Anterior cingulate cortex (tissue), 58 donors: ENCODE measurements around the gene TNFRSF4.

Experiments used
- DNase-seq, 58 donors: peaks; one replicate each; lab custom pipeline; 2025; lab: John Stamatoyannopoulos, UW

Gene TNFRSF4

DNA sequence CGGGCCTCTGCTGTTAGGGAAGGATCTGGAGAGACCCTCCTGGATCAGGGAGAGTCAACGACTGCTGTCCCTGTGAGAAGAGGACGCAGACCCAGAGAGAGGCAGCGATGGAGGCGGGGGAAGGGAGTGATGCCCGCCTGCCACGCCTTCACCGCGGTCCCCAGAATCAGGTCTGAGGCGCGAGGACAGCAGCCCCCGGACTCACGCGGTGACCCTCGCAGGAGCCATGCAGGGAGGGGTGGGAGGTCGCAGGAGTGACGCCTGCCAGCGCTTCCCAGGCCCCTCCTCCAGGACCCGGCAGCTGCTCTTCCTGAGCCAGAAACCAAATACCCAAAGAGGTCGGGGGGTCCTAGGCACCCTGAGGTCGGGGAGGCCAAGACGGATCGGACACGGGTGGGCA, 6.2 kb upstream of the TNFRSF4 start:
- no peak for DNase-seq

DNA sequence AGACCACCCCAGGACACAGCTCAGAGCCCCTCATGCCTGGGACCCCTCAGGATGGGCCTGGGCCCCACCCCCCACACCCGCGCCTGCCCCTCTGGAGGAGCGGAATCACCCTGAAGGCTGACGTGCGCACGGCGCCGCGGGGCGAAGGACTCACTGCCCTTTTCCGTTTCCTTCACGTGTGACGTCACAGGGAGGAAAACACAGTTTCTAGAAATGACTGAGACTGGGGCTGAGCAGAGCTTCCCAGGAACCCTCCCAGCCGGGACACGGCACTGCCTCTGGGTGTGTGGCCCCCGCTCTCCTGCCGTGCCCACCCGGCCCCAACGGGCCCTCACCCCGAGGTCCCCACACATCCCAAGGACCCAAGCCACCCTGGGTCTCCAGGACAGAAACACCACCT, 5.4 kb upstream of the TNFRSF4 start:
- DNase-seq: no peak

DNA sequence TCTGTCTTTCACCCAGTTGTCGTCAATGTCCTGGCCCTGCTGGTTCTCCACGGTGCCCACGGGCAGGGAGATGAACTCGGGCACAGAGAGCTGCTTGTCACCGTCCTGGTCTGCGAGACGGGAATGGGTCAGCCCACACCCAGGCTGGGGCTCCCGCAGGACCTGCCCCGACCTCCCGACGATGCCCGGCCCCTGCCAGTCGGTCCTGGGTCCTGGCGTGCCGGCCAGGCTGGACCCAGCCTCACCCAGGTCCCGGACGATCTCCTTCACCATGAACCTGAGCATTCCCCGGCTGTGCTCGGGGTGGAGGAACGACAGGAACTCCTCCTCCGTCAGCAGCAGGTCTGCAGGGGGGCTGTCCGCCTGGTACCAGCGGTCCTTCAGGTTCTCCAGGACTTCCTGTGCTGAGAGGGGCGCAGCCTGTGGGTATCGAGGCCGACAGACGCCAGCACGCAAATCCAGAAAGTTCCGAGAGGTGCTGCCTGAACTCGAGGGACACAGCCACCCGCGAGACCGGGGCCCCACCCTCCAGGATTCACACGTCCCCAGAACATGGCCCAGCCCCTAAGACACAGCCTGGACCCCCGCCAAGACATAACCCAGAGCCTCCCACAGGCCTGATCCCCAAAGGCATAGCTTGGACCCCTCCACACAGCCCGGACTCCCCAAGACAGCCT, 4.7 kb upstream of the TNFRSF4 start:
- DNase-seq: no peak

DNA sequence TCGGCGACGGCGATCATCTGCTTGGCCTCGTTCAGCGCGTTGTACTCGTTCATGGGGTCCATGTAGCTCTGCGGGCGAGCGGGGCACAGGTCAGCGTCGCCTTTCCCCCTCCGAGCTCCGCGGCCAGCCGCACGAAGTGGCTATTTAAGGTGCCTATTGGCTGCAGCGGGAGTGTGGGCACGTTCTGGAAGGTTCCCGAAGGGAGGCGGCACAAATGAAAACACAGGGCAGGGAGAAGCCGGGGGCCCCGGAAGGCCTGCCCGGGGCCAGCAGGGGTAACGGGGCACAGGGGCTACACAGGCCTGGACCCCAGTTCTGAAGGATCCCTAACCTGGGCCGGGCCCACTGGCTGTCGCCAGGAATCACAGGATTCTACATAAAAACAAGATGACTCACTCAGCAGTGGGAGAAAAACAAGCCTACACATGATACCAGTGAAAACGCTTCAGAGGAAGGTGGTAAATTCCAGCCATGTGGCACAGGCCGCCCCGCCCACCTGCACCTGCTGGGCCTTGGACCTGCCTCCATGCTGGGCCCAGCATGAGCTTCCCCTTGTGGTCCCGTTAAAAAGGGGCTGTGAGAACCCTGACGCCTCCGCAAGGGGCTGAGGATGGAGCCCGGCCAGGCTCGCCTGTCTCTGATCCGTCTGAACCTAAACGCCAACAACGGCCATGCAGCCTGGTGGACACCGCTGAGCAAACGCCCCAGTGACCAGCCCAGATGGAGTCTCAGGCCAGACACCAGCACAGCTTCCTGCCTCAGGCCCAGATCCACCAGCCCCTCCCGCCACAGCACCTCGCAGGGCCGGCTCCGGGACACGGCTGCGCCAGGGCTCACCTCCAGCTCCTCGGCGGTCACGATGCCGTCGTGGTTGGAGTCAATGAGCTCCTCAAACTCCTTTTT, 3.9 kb upstream of the TNFRSF4 start:
- DNase-seq: peak in 9 of 58 donors; percentile 8 to 29 (median 19)

DNA sequence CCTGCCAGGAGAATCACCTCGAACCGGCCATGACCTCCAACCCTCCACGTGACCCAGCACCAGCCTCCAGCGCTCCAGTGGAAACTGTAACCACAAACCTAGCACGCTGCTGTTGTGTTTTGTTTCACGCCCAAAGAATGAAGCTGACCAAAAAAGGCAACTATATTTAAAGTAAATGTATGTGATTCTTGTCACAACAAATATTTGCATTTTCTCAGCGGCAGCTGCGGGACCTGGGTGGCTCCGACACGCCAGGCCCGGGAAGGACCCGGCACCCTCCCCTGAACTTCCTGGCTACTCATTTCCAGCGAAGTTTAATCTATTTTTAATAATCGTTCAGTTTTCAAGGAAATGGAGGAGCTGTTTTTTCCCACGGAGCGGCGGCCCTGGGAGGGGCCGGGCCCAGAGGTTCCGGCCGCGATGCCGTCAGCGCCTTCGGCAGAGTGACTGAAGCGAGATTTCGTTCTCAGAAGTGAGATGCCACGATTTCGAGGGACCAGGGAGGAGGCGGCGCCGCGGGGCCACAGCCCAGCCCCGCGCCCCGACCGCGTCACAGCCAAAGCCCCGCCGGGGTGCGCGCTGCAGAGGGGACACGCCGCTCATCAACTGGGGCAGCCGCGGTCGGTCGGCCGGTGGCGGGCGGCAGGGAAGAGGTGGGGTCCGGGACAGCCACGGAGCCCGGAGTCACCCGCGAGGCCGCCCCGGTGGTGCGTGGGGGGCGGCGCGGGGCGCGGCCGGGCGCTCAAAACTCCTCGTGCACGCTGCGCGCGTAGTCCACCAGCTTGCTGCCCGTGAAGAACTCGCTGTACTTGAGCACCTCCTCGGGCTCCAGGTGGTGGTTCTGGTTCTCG, 3.0 kb upstream of the TNFRSF4 start:
- no peak for DNase-seq

DNA sequence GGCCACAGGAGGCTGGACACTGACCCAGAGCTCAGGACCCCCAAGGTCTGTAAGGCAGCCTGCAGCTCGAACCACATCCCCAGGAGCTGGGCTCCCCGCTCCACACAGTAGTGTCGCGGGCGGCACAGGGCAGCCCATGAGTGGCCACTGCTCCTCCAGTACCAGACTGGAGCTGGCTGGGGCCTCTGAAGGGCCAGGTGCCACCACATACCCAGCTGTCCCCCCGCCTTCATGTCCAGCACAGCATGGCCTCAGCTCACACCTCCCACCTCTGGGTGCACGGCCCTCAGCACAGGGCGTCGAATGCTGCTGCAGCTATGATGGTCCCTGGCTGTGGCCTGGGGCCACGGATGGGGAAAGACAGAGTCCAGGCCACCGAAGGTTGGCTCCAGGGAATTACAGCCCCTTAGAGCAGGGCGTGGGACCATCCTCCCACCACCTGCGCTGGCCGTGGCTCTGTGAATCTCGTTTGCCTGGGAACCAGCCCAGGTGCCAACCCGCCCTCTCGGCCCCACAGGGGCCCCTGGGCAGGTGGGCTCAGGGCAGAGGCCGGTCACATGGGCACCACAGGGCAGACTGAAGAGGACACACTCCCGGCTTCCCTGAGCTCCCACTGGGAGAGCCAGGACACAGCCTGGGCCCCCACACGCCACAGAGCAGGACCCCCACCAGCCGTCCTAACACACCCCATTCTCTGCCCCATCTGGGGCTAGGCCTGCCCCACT, 2.1 kb upstream of the TNFRSF4 start:
- DNase-seq: no peak

DNA sequence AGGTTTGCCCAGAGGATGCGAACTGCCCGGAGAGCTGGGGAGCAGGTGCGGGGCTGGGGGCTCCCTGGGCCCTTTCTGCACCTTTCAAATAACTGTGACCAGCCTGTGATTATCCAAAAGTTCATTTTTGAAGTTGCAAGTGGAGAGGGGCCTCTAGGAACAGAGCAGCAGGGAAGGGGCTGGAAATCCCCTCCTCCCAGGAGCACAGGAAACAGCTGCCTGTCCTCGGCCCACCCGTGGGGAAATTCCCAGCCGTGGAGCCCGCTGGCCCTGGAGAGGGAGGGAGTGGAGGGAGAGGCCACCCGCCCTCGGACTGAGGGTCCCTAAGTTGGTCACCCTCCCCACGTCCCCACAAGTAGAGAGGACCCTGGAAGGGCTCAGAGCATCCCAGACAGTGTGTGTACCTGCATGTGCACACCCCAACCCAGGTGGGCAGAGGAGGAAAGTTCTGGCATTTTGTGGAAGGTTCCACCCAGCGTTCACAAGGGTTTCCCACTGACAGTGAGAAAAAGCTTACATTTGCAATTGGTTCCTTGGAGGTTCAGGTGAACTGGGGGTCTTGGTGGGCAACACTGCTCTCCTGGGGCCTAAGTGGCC, 1.2 kb upstream of the TNFRSF4 start:
- no peak for DNase-seq

DNA sequence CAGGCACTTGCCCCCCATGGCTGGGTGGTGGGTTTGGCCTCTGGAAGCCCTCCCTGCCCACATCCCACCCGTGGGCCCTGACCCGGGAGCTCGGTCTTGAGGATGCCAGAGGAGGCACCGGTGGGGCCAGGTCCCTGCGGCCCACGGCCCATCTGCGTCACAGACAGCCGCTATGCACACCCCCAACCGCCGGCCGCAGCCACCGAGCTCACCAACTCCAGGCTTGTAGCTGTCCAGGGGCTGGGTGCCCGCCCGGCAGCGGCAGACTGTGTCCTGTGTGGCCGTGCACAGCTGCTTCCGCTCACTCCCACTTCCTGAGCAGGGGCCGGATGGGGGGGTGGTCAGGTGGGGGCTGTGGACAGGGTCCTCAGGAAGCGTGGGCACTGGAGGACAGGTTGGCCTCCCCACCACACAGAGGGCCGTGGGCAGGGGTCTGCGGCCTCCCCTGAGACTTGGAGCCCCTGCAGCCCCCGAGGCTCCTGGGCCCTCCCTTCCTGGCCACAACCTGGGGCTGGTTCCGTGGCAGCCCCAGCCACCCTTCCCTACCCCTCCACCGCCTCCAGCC, 1.1 kb downstream of the TNFRSF4 start:
- no peak for DNase-seq

DNA sequence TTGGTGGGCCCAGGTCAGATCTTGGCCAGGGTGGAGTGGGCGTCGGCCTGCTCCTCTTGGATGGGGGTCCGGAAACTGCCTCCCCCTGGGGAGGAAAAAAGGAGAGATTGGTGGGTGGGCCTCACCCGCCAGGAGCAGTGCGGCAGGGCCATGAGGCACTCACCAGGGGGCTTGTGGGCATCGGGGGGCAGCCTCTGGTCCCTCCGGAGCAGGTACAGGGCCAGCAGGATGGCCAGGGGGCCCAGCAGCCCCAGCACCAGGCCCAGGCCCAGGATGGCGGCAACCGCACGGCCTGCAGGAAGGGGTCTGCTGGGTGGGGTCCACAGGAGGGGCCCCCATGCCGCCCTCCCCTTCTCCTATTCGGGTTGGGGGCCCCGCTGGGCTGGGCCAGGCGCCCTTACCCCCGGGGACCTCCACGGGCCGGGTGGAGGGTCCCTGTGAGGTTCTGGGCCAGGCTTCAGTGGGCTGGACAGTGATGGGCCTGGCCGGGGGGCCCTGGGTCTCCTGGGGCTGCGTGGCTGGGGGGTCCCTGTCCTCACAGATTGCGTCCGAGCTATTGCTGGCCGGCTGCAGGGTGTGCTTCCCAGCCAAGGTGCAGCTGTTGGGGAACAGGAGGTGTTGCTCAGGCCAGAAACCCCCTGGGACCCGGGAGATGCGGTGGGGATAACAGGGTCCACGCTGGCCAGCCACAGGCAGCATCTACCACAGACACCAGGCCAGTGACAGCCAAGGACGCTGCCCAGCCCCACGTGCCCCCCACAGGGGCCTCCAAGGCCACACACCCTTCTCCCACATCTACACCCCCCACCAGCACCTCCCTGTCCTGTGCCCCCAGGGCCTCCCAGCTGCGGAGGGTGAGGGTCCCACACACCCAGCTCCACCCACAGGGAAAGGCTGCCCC, 2.2 kb downstream of the TNFRSF4 start:
- DNase-seq: no peak

DNA sequence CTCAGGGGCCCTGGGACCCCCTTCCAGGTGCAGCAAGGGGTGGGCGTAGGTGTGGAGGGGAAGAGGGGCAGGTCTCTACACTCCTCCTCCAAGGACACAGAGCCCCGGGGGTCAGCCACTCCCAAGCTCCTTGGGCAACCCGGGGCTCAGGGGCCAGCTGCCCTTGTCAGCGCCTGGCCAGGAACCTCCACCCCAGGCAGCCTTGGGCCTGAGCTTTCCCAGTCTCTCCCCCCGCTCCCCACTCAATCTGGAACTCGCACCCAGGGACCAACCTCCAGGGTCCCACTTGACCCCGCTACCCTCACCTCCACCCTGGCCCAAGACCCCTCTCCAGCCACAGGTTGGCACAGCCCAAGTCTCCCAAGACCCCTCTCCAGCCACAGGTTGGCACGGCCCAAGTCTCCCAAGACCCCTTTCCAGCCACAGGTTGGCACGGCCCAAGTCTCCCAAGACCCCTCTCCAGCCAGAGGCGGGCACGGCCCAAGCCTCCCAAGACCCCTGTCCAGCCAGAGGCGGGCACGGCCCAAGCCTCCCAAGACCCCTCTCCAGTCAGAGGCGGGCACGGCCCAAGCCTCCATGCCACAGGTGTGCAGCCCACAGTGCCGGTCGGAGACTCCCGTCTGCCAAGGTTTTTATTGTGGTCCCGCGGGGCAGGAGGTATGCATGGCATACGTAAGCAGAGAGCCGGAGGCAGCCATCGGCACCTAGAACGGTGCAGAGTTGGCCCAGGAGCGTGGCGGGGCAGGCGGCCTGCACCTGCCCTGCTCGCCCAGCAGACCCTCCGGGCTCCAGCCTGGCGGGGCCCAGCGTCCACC, 3.0 kb downstream of the TNFRSF4 start:
- no peak for DNase-seq

DNA sequence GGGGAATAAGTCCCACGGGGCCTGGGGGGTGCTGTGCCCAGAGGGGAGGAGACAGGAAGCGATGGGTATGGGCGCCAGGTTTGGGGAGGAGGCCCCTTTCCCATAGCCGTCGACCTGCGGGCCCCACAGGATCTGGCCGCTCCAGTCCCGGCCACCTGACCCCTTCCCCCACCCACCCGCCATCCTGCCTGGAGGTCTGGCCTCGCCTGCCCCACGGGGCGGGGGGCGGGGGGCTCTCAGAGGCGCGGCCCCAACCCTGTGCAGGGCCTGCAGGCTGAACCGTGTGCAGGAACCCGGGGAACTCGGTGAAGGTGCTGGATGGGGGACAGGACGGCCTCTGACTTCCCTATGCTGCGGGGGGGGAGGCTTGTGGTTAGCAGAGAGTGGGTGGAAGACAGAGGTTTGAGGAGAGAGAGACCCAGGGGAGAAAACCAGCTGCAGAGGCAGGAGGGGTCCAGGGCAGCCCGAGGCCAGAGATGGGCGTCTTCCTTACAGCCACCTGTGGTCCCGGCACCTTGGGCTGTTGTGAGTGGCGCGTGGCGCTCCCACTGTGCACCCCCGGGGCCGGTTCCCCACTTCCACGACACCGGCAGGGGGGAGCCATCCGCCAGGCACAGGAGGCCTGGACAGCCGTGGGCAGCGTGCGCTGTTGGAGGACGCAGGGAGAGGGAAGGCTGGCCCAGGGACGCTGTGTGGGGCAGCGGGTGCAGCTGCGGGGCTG, 5.1 kb downstream of the TNFRSF4 start:
- DNase-seq: no peak

DNA sequence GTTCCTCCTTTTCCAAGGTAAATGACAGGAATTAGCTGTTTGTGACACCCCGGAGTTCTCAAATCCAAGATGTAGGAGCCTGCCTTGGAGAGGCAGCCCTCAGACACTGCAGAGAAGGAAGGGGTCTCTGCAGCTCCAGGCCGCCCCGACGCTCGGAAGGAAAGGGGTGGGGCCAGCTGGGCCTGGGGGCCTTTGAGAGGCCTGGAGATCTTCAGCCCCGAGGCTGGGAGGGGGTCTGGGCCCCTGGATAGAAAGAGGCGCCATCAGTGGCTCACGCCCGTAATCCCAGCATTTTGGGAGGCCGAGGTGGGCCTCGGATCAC, 6.4 kb downstream of the TNFRSF4 start:
- no peak for DNase-seq

DNA sequence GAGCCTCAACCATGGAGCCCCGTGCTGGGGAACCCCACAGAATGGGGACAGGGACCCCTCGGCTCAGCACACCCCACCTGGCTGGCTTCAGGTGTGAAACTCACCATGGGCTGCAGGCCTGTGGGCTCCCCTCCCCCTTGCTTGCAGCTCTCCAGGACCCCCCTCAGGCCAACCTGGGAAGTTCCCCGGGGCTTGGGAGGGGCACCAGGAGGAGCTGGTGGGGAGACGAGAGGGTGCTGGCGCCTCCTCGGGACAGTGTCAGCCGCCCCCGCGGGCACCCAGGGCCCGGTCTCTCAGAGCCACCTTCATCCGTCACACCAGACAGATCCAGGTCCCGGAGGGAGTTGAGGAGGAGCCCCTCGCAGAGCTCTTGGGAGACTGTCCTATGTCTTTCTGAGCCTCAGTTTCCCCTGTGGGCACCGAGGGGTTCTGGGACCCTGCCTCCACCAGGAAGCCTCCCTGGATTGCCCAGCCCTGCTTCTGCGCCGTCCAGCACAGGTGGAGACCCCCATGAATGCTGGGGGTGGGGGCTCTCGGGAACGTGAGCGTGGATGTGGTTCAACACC, 6.9 kb downstream of the TNFRSF4 start:
- DNase-seq: no peak

DNA sequence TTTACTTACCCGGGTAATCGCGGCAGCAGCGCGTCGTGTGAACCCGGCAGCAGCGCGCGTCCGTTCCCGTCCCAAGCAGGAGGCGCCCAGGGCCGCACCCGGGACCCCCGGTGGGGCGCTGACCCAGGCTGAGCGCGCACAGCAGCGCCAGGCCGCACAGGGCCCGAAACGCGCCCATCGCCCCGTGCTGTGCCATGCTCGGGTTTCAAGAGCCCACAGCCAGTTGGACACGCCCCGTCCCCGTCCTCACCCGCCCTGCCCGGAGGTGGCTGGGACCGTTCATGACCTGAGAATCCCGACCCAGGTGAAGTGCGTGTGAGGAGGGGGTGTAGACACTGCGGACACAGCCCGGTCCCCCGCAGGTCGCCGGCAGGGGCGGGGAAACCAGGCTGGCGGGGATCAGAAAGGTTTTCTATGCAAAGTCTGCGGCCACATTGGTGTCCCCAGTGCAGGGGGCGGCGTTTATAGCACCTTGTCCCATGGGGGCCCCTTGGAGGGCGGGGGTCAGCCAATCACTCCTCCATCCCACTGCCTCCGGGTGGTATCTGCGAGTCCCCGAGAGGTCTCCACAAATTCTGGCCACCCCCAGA, 7.5 kb downstream of the TNFRSF4 start, which contains the start of gene TNFRSF18:
Gene TNFRSF18, minus strand, starts transcription at position 217 of the 590 bp plus-strand sequence. Its CDS starts 21 bp downstream, at position 196.
- DNase-seq: no peak

DNA sequence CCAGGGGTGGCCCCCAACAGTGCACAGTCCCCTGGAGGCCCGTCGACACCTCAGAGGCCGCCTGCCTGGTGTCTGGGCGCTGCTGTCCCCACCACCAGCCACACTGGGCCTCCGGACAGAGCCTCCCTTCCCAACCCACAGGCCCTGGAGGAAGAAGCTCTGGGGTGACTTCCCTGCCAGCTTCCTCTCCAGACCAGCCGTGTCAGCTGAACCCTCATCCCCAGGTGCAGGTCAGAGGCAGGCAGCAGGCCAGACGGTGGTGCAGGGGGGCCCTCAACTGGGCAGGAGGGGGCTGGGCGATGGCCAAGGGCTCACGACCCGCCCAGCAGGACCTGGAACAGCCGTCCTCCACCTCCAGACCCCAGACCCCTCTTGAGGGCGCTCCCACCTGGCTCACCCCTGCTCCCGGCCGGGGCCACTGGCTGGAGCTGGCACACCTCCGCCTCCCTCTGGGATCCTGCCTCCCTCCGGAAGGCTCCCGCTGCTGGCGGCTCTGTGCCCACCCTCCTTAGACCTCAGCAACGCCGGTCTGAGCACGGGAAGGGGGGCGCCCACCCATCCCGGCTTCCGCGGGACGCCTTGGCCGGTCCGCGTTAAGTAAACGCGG, 8.1 kb downstream of the TNFRSF4 start:
- DNase-seq: no peak
